HG02973 (cell line): ENCODE data around the gene PAQR9.
"Not testable (repeated sequence)": the region's sequence is repeated elsewhere in the genome, so short reads cannot be mapped to it uniquely, and the experiment has no call there.

Source experiments
- ATAC-seq: cut with Tn5 transposase; IDR thresholded peaks from one replicate; pipeline ENCODE4 v1.9.1; 2021; ENCODE audit warnings: moderate library complexity; ENCODE audit not compliant: unreplicated experiment

Gene PAQR9

GRCh38 chr3:142963516-142964448 lies at the start of gene PAQR9:
Gene PAQR9, minus strand, starts transcription at chr3:142963674. Its CDS starts 338 bp downstream, at chr3:142963336.
- peak; percentile 39 for ATAC-seq

- no peak for ATAC-seq
Observed at GRCh38 chr3:143011705-143012104, 48.2 kb upstream of the PAQR9 start.

- no peak for ATAC-seq
Observed at GRCh38 chr3:143010024-143010423, 46.5 kb upstream of the PAQR9 start.

GRCh38 chr3:143004823-143005222 lies 41.3 kb upstream of the PAQR9 start:
- no peak for ATAC-seq

- no peak for ATAC-seq
Observed at GRCh38 chr3:143002727-143003126, 39.3 kb upstream of the PAQR9 start.

- ATAC-seq = peak; percentile 32
Observed at GRCh38 chr3:143002083-143002712, 38.7 kb upstream of the PAQR9 start.

- peak; percentile 81 for ATAC-seq
Observed at GRCh38 chr3:143001369-143002082, 38.1 kb upstream of the PAQR9 start, which contains the start of gene U2SURP. Gene U2SURP, plus strand, starts transcription at chr3:143001570. Its CDS starts 59 bp downstream, at chr3:143001629.

- ATAC-seq = peak; percentile 68
Observed at GRCh38 chr3:143001034-143001368, 37.5 kb upstream of the PAQR9 start.

GRCh38 chr3:143000528-143000927 lies 37.1 kb upstream of the PAQR9 start:
- no peak for ATAC-seq

- no peak for ATAC-seq
Observed at GRCh38 chr3:142999881-143000280, 36.4 kb upstream of the PAQR9 start.

GRCh38 chr3:142998439-142998838 lies 35.0 kb upstream of the PAQR9 start:
- no peak for ATAC-seq

GRCh38 chr3:142997330-142997729 lies 33.9 kb upstream of the PAQR9 start:
- no peak for ATAC-seq

GRCh38 chr3:142993958-142994442 lies 30.5 kb upstream of the PAQR9 start:
- ATAC-seq = peak; percentile 64

- ATAC-seq = no peak
Observed at GRCh38 chr3:142992323-142992722, 28.8 kb upstream of the PAQR9 start.

GRCh38 chr3:142990721-142991120 lies 27.2 kb upstream of the PAQR9 start:
- ATAC-seq = no peak

- not testable (repeated sequence) for ATAC-seq
Observed at GRCh38 chr3:142988826-142989225, 25.4 kb upstream of the PAQR9 start.

GRCh38 chr3:142988221-142988620 lies 24.7 kb upstream of the PAQR9 start:
- not testable (repeated sequence) for ATAC-seq

GRCh38 chr3:142987707-142988106 lies 24.2 kb upstream of the PAQR9 start:
- no peak for ATAC-seq

- no peak for ATAC-seq
Observed at GRCh38 chr3:142987080-142987700, 23.7 kb upstream of the PAQR9 start.

- ATAC-seq = no peak
Observed at GRCh38 chr3:142984255-142984654, 20.8 kb upstream of the PAQR9 start.

GRCh38 chr3:142983318-142983717 lies 19.8 kb upstream of the PAQR9 start:
- no peak for ATAC-seq
